Measurements from ENCODE around the gene CHADL. TPM values are rescaled to one million over a fixed set of nuclear protein-coding genes. Genes with fewer than 3 reads are reported as not detected.

The CHADL gene
- total RNA-seq, 1 donor from 2014 or later: 3.7 TPM

DNA sequence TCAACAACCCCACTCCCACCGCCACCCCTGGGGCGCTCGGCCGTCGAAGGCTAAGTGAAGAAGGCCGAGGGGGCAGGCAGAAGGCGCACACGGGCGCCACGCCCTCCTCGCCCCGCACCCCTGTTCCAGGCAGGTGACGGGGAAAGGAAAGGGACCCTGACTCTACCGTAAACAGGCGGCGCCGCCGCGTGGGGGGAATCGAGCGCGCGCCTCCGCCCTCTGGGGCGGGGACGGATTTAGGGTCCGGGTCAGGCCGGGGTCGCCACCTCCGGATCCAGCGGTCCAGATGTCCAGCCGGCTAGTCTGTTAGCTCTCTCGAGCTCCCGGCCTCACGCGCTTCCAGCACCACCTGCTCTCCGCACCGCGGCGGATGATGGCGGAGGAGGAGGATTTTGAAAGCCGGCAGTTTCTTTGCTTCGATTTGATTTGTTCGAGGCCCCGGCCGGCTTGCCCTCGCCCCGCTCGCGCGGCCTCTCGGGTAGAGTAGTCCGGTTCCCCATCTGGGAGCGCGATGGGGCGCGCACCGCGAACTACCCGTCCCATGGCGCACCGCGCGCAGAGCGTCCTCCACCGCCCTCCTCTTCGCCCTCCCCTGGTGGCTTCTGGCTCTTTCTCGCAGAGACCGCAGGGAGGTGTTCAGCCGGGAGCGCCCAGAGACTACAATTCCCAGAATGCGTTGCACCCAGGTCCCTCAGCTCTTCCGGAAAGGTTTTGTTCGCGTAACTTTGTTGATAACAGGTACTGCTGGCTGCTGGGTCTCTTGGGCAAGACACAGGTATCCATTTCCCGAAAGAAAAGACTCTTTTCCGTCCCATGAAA lies 45.3 kb upstream of the CHADL start, which contains the start of gene RANGAP1:
TSS of gene RANGAP1 (minus strand) at position 368 of the 819 bp plus-strand sequence. CDS start 5,143 bp downstream, outside the sequence.
- intact Hi-C loops (cut with DNase I): no loop called here
- TF ChIP-seq POLR2A (IDR thresholded peaks at IDR 0.05) (peak in 1 of 2 donors; percentile 56), POLR2AphosphoS5 (IDR thresholded peaks at IDR 0.05; ENCODE audit: insufficient read depth in 1 of 2, low read depth in 1 of 2) (peak; percentile 96 to 99)
- TF ChIP-seq, protein P1, sequence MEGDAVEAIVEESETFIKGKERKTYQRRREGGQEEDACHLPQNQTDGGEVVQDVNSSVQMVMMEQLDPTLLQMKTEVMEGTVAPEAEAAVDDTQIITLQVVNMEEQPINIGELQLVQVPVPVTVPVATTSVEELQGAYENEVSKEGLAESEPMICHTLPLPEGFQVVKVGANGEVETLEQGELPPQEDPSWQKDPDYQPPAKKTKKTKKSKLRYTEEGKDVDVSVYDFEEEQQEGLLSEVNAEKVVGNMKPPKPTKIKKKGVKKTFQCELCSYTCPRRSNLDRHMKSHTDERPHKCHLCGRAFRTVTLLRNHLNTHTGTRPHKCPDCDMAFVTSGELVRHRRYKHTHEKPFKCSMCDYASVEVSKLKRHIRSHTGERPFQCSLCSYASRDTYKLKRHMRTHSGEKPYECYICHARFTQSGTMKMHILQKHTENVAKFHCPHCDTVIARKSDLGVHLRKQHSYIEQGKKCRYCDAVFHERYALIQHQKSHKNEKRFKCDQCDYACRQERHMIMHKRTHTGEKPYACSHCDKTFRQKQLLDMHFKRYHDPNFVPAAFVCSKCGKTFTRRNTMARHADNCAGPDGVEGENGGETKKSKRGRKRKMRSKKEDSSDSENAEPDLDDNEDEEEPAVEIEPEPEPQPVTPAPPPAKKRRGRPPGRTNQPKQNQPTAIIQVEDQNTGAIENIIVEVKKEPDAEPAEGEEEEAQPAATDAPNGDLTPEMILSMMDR (IDR thresholded peaks at IDR 0.05): peak in 2 of 3 experiments; percentile 22 to 23
- Histone ChIP-seq H3K4me1 (peaks cover 19% of the 10 kb centered on the region), H3K36me3 (peaks cover 0 to 7% of the 10 kb centered on the region in 2 donors), H3K27ac (peak within 1 kb of the TSS; percentile 94), H3K9me3 (no peaks in the 10 kb centered on the region), H3K4me3 (peak within 1 kb of the TSS; percentile 84 to 96), H3K27me3 (no peaks in the 10 kb centered on the region)
- DNase-seq (ENCODE audit: extremely low spot score in 2 of 2): peak; percentile 97 to 99

DNA sequence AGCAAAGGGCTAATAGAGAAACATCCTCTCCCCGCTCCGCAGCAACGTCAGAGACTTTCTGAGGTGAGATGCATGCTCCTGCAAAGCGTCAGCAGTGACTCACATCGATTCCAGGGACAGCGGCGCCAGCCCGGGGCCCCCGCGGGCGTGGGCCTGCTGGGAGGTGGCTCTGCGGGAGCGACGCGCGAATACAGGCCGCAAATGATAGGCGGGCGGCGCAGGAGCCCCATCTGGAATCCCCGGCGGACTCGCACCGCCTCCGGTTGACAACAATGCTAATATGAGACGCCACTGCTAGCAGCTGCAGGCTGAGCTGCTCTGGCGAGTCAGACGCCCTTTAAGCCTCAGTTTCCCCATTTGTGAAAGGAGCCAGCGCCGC lies 44.7 kb upstream of the CHADL start:
- Histone ChIP-seq H3K27ac (peak overlapping the region; percentile 94), H3K36me3 (peaks cover 0 to 9% of the 10 kb centered on the region in 2 donors), H3K4me1 (peaks cover 25% of the 10 kb centered on the region), H3K27me3 (no peaks in the 10 kb centered on the region), H3K4me3 (peak overlapping the region; percentile 84 to 96), H3K9me3 (no peaks in the 10 kb centered on the region)
- TF ChIP-seq POLR2A (IDR thresholded peaks at IDR 0.05): no peak
- TF ChIP-seq, protein P1 (IDR thresholded peaks at IDR 0.05): no peak
- TF ChIP-seq POLR2AphosphoS5 (IDR thresholded peaks at IDR 0.05; ENCODE audit: insufficient read depth in 1 of 2, low read depth in 1 of 2): peak in 1 of 2 donors; percentile 6
- intact Hi-C loops (cut with DNase I): no loop called here
- DNase-seq (ENCODE audit: extremely low spot score in 2 of 2): no peak

DNA sequence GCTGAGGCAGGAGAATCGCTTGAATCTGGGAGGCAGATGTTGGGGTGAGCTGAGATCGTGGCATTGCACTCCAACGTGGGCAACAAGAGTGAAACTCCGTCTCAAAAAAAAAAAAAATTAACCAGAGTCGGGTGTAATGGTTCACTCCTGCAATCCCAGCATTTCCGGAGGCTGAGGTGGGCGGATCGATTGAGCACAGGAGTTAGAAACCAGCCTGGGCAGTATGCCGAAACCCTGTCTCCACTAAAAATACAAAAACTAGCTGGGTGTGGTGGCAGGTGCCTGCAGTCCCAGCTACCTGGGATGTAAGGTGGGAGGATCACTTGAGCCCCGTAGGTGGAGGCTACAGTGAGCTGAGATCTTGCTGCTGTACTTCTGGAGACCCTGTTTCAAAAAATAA lies 43.7 kb upstream of the CHADL start:
- peaks cover 27% of the 10 kb centered on the region for H3K4me1 ChIP-seq
- H3K27me3 ChIP-seq: no peaks in the 10 kb centered on the region
- H3K36me3 ChIP-seq: peaks cover 0 to 18% of the 10 kb centered on the region in 2 donors
- H3K4me3 ChIP-seq: peak overlapping the region in 1 of 2 donors; percentile 84
- TF ChIP-seq, protein P1 (IDR thresholded peaks at IDR 0.05): no peak
- TF ChIP-seq POLR2A (IDR thresholded peaks at IDR 0.05): no peak
- no peak for TF ChIP-seq POLR2AphosphoS5 (IDR thresholded peaks at IDR 0.05; ENCODE audit: insufficient read depth in 1 of 2, low read depth in 1 of 2)
- no peaks in the 10 kb centered on the region for H3K9me3 ChIP-seq
- intact Hi-C loops (cut with DNase I): no loop called here
- peak overlapping the region; percentile 94 for H3K27ac ChIP-seq
- no peak for DNase-seq (ENCODE audit: extremely low spot score in 2 of 2)

DNA sequence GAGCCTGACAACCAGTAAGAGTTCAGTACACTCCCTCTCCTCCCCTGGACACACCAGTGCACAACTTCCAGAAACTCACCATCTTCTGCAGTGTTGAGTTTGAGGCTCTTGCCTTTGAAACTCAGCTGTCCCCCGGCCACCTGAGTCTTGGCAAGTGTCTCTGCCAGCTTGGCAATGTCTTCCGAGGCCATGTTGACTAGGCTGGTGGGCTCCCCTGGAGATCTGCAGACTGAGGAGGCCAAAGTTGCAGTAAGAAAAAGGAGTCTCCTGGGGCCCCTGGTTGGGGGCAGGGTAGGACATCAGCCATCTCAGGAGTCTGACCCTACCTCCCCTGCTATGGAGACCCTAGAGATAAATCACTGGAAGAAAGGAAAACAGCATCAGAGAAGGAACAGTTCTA lies 40.1 kb upstream of the CHADL start:
- peaks cover 0 to 41% of the 10 kb centered on the region in 2 donors for H3K36me3 ChIP-seq
- no peak overlapping the region for H3K27ac ChIP-seq
- DNase-seq (ENCODE audit: extremely low spot score in 2 of 2): no peak
- H3K4me3 ChIP-seq: no peak overlapping the region
- intact Hi-C loops (cut with DNase I): no loop called here
- no peak for TF ChIP-seq POLR2A (IDR thresholded peaks at IDR 0.05)
- no peaks in the 10 kb centered on the region for H3K9me3 ChIP-seq
- peaks cover 17% of the 10 kb centered on the region for H3K4me1 ChIP-seq
- no peaks in the 10 kb centered on the region for H3K27me3 ChIP-seq

DNA sequence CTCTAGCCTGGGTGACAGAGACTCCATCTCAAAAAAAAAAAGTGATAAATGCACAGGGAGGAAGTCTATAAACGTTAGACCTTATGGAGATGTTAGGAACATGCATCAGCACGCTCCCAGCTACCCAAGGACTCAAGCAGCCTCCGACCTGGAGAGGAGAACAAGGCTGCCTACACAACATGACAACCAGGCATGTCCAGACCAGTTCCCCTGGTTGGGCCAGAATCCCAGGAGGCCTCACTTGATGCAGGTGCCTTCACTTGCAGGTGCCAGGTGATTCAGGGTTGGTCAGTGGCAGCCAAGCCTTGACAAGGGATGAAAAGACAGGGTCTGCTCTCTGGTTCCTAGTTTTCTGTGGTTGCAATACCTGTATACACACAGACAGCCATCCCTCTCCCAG lies 39.3 kb upstream of the CHADL start:
- no peaks in the 10 kb centered on the region for H3K27me3 ChIP-seq
- H3K4me1 ChIP-seq: peaks cover 14% of the 10 kb centered on the region
- intact Hi-C loops (cut with DNase I): no loop called here
- TF ChIP-seq, protein P1 (IDR thresholded peaks at IDR 0.05): no peak
- TF ChIP-seq POLR2AphosphoS5 (IDR thresholded peaks at IDR 0.05; ENCODE audit: insufficient read depth in 1 of 2, low read depth in 1 of 2) (peak in 1 of 2 donors; percentile 85), POLR2A (IDR thresholded peaks at IDR 0.05) (no peak)
- peaks cover 0 to 49% of the 10 kb centered on the region in 2 donors for H3K36me3 ChIP-seq
- H3K9me3 ChIP-seq: no peaks in the 10 kb centered on the region
- H3K4me3 ChIP-seq: no peak overlapping the region
- no peak for DNase-seq (ENCODE audit: extremely low spot score in 2 of 2)
- no peak overlapping the region for H3K27ac ChIP-seq
